Breast epithelium (tissue), 4 donors: ENCODE data around the gene MMS22L. TPM values are rescaled to one million over a fixed set of nuclear protein-coding genes. Genes with fewer than 3 reads are reported as not detected.

ENCODE experiments used
- DNase-seq, 2 donors: peaks; one replicate each; pipeline ENCODE4 v3.0.0-alpha.2; 2019; ENCODE audit warnings: low spot score in 2 of 2
- H3K27ac ChIP-seq, 2 donors: fragments of 200-600 bp; sonication (generic) in 1 of 2; one replicate each; pipeline ENCODE4 v1.5.1; 2016 to 2019; ENCODE audit warnings: mild to moderate bottlenecking in 1 of 2
- H3K27me3 ChIP-seq, 2 donors: fragments of 200-600 bp; sonication (generic) in 1 of 2; one replicate each; pipeline versions ENCODE4 v1.5.1 to v1.6.0; 2017 to 2019; ENCODE audit warnings: control low read depth in 1 of 2, mild to moderate bottlenecking in 1 of 2
- H3K36me3 ChIP-seq: fragments of 200-600 bp; one replicate; pipeline ENCODE4 v1.5.1; 2019
- H3K4me1 ChIP-seq, 2 donors: fragments of 200-600 bp; sonication (generic); one replicate each; pipeline ENCODE4 v1.5.1; 2016 to 2019; ENCODE audit warnings: control low read depth in 1 of 2
- H3K4me3 ChIP-seq, 3 donors: fragments of 200-600 bp; sonication (generic); 1 replicate in 2 of 3; 2 replicates in 1 of 3; pipeline ENCODE4 v1.5.1; 2016 to 2019; ENCODE audit warnings: mild to moderate bottlenecking in 3 of 3, moderate library complexity in 2 of 3
- H3K9me3 ChIP-seq, 2 donors: fragments of 200-600 bp; sonication (generic) in 1 of 2; one replicate each; pipeline ENCODE4 v1.5.1; 2016 to 2019; ENCODE audit warnings: control low read depth in 1 of 2
- POLR2A ChIP-seq: fragments of 450-650 bp; IDR thresholded peaks from one replicate; pipeline ENCODE4 v1.6.1; 2016; ENCODE audit warnings: antibody characterized with exemption, mild to moderate bottlenecking, moderate library complexity
- POLR2AphosphoS5 ChIP-seq, 3 donors: sonication (generic); formaldehyde crosslinking; IDR thresholded peaks; one replicate each; pipeline ENCODE4 v1.6.1; 2017; ENCODE audit warnings: antibody characterized with exemption in 3 of 3
- intact Hi-C: fragments of 100-400 bp; cut with DNase I; formaldehyde crosslinking; loops from one replicate; pipeline ENCODE4 v1.15.1; 2023; ENCODE audit warnings: low total_unique reads
- total RNA-seq, 3 donors: library from RNA; depleted of rRNA; stranded (reverse); fragments of >200 nt; gene quantifications; one replicate each; pipeline ENCODE4 v1.1.0, GENCODE V29; 2016
- TF ChIP-seq, protein P1 (sequence below), 3 donors: fragments of 450-650 bp; IDR thresholded peaks; one replicate each; pipeline ENCODE4 v1.5.1; 2016 to 2017; ENCODE audit warnings: antibody characterized with exemption in 3 of 3, mild to moderate bottlenecking in 3 of 3, moderate library complexity in 3 of 3

Gene MMS22L
- total RNA-seq, 3 donors from 2014 or later: 5.4 to 16.2 (median 9.5) TPM

GRCh38 chr6:97113170-97113569 lies 169.8 kb downstream of the MMS22L start:
- no peak overlapping the region for H3K4me3 ChIP-seq
- intact Hi-C loops: no loop called here
- no peaks in the 10 kb centered on the region for H3K4me1 ChIP-seq
- H3K27me3 ChIP-seq: no peaks in the 10 kb centered on the region
- no peak for DNase-seq
- H3K9me3 ChIP-seq: peaks cover 10 to 16% of the 10 kb centered on the region in 2 donors
- H3K36me3 ChIP-seq: no peaks in the 10 kb centered on the region
- H3K27ac ChIP-seq: no peak overlapping the region
- TF ChIP-seq, protein P1, sequence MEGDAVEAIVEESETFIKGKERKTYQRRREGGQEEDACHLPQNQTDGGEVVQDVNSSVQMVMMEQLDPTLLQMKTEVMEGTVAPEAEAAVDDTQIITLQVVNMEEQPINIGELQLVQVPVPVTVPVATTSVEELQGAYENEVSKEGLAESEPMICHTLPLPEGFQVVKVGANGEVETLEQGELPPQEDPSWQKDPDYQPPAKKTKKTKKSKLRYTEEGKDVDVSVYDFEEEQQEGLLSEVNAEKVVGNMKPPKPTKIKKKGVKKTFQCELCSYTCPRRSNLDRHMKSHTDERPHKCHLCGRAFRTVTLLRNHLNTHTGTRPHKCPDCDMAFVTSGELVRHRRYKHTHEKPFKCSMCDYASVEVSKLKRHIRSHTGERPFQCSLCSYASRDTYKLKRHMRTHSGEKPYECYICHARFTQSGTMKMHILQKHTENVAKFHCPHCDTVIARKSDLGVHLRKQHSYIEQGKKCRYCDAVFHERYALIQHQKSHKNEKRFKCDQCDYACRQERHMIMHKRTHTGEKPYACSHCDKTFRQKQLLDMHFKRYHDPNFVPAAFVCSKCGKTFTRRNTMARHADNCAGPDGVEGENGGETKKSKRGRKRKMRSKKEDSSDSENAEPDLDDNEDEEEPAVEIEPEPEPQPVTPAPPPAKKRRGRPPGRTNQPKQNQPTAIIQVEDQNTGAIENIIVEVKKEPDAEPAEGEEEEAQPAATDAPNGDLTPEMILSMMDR (IDR thresholded peaks at IDR 0.05): no peak
- TF ChIP-seq POLR2AphosphoS5 (IDR thresholded peaks at IDR 0.05): no peak
- TF ChIP-seq POLR2A: no peak

DNA sequence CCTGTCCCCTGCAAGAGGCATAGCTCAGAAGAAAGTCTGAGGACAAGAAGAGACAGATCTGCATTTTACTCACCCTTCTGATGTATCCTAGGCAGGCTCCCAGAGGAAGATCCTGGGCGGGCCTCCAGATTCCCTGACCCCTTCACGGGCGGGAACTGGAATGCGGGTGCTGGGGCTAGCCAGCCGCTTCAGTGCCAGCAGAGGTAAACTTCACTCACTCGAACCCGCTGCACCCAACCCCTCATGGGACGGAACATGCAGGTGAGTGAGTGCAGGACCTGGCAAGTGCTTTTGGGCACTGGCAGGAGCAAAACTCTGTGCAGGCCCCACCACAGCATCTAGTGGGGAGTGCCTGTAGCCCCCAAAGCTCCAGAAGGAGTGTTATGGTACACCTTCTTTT lies 171.8 kb downstream of the MMS22L start:
- no peaks in the 10 kb centered on the region for H3K27me3 ChIP-seq
- H3K9me3 ChIP-seq: peaks cover 10 to 16% of the 10 kb centered on the region in 2 donors
- no peaks in the 10 kb centered on the region for H3K36me3 ChIP-seq
- TF ChIP-seq POLR2A: no peak
- H3K4me1 ChIP-seq: no peaks in the 10 kb centered on the region
- DNase-seq: no peak
- H3K4me3 ChIP-seq: no peak overlapping the region
- intact Hi-C loops: no loop called here
- H3K27ac ChIP-seq: no peak overlapping the region

- TF ChIP-seq POLR2A: no peak
- intact Hi-C loops: no loop called here
These were observed 172.4 kb downstream of the MMS22L start for GRCh38 chr6:97110626-97111025.

GRCh38 chr6:97110149-97110548 lies 172.9 kb downstream of the MMS22L start:
- intact Hi-C loops: no loop called here
- H3K9me3 ChIP-seq: peaks cover 10 to 16% of the 10 kb centered on the region in 2 donors
- H3K27me3 ChIP-seq: no peaks in the 10 kb centered on the region
- no peak for DNase-seq
- H3K27ac ChIP-seq: no peak overlapping the region
- TF ChIP-seq POLR2AphosphoS5 (IDR thresholded peaks at IDR 0.05): no peak
- TF ChIP-seq, protein P1 (IDR thresholded peaks at IDR 0.05): no peak
- TF ChIP-seq POLR2A: no peak
- H3K4me1 ChIP-seq: no peaks in the 10 kb centered on the region
- no peaks in the 10 kb centered on the region for H3K36me3 ChIP-seq
- H3K4me3 ChIP-seq: no peak overlapping the region

More at GRCh38 chr6:97110626-97111025, 172.4 kb downstream of the MMS22L start:
- Histone ChIP-seq H3K4me3 (no peak overlapping the region), H3K36me3 (no peaks in the 10 kb centered on the region), H3K4me1 (no peaks in the 10 kb centered on the region), H3K9me3 (peaks cover 10 to 16% of the 10 kb centered on the region in 2 donors), H3K27ac (no peak overlapping the region), H3K27me3 (no peaks in the 10 kb centered on the region)
- no peak for DNase-seq

DNA sequence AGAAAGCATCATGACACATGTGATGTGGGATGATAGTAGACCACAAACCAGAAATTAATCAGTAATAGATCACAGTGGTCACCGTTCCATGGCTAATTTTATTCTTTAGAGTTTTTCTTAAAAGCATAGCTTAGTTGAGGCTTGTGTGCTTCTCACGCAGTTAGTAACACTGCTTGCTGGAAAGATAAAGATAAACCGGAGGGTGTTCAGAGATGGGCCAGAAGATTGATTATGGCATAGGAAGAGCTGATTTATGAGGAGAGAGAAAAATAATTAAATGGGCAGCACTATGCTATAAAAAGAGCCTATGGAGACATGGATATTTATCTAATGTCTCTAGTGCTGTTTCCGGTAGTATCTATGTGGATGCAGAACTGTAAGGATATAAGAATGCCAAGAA lies 173.6 kb downstream of the MMS22L start:
- no peak for DNase-seq
- no peak overlapping the region for H3K4me3 ChIP-seq
- TF ChIP-seq POLR2A (no peak), POLR2AphosphoS5 (IDR thresholded peaks at IDR 0.05) (no peak)
- TF ChIP-seq, protein P1 (IDR thresholded peaks at IDR 0.05): no peak
- H3K9me3 ChIP-seq: peaks cover 10 to 16% of the 10 kb centered on the region in 2 donors
- H3K36me3 ChIP-seq: no peaks in the 10 kb centered on the region
- intact Hi-C loops: no loop called here
- H3K4me1 ChIP-seq: no peaks in the 10 kb centered on the region
- H3K27ac ChIP-seq: no peak overlapping the region
- no peaks in the 10 kb centered on the region for H3K27me3 ChIP-seq

- H3K4me3 ChIP-seq: no peak overlapping the region
- no peak overlapping the region for H3K27ac ChIP-seq
- DNase-seq: no peak
- TF ChIP-seq POLR2AphosphoS5 (IDR thresholded peaks at IDR 0.05) (no peak), POLR2A (no peak)
- TF ChIP-seq, protein P1 (IDR thresholded peaks at IDR 0.05): no peak
- no peaks in the 10 kb centered on the region for H3K9me3 ChIP-seq
- H3K4me1 ChIP-seq: no peaks in the 10 kb centered on the region
- H3K27me3 ChIP-seq: no peaks in the 10 kb centered on the region
- H3K36me3 ChIP-seq: no peaks in the 10 kb centered on the region
- intact Hi-C loops: loop anchor here (5.0 kb wide), 1 partner anchor 1835 kb away; no protein-coding TSS in a partner anchor
These were observed 180.7 kb downstream of the MMS22L start for GRCh38 chr6:97102145-97102790.
